Epithelial cell of proximal tubule (primary cell): ENCODE results near the gene NFASC. TPM values are rescaled to one million over a fixed set of nuclear protein-coding genes. Genes with fewer than 3 reads are reported as not detected.

Source experiments
- DNase-seq: peaks from one replicate; pipeline ENCODE4 v3.0.0-alpha.2; 2011; ENCODE audit warnings: low read depth
- H3K4me3 ChIP-seq: 2 replicates; pipeline ENCODE4 v1.5.1; 2011; ENCODE audit warnings: low read depth, mild to moderate bottlenecking, low read length
- CTCF ChIP-seq: conservative IDR thresholded peaks from 2 replicates; pipeline ENCODE4 v1.5.1; 2012; ENCODE audit warnings: low read depth, mild to moderate bottlenecking, low read length
- total RNA-seq: library from RNA; depleted of rRNA; stranded (reverse); fragments of >200 nt; gene quantifications from 2 replicates; pipeline ENCODE4 v1.2.3, GENCODE V29; 2015

NFASC gene
- total RNA-seq, 1 donor from 2014 or later = 0.29 TPM

GRCh38 chr1:205042911-205043806 is 172.5 kb downstream of the NFASC start, which contains the start of gene CNTN2:
TSS of gene CNTN2 (plus strand) at chr1:205043212. CDS start at chr1:205053186, 9,974 bp downstream.
- no peak for TF ChIP-seq CTCF
- no peak for DNase-seq
- no peak within 1 kb of the TSS for H3K4me3 ChIP-seq

- no peak for TF ChIP-seq CTCF
- no peak overlapping the region for H3K4me3 ChIP-seq
- DNase-seq = no peak
Observed at GRCh38 chr1:205043866-205044265, 173.2 kb downstream of the NFASC start.

GRCh38 chr1:205044741-205045140 is 174.1 kb downstream of the NFASC start:
- DNase-seq = no peak
- no peak overlapping the region for H3K4me3 ChIP-seq
- TF ChIP-seq CTCF = no peak

- TF ChIP-seq CTCF = no peak
- H3K4me3 ChIP-seq = no peak overlapping the region
- DNase-seq = no peak
Observed at GRCh38 chr1:205045146-205045545, 174.5 kb downstream of the NFASC start.

GRCh38 chr1:205046870-205047269 is 176.2 kb downstream of the NFASC start:
- no peak for TF ChIP-seq CTCF
- no peak overlapping the region for H3K4me3 ChIP-seq
- DNase-seq = no peak

- no peak for TF ChIP-seq CTCF
- no peak for DNase-seq
- no peak overlapping the region for H3K4me3 ChIP-seq
Observed at GRCh38 chr1:205047764-205048231, 177.1 kb downstream of the NFASC start.
